SK-N-SH (cell line): ENCODE measurements around the gene PNP. TPM values are rescaled to one million over a fixed set of nuclear protein-coding genes. Genes with fewer than 3 reads are reported as not detected.

ENCODE experiments used
- CTCF ChIA-PET: fragments of 300-600, 350-600 bp; formaldehyde crosslinking; extraction: SDS; loops from one replicate; lab custom pipeline; 2021; lab: Yijun Ruan, JAX
- POLR2A ChIA-PET: fragments of 350-600 bp; sonication (Branson Sonifier 250); formaldehyde crosslinking; extraction: SDS; loops from one replicate; lab custom pipeline; 2020; ENCODE audit warnings: antibody characterized with exemption, inconsistent platforms; lab: Yijun Ruan, JAX
- DNase-seq: peaks from one replicate; pipeline ENCODE4 v3.0.0; 2012
- H2AFZ ChIP-seq: fragments of 200-600 bp; sonication (generic); 2 replicates; pipeline ENCODE4 v1.8.1; 2016; ENCODE audit warnings: antibody characterized with exemption, mild to moderate bottlenecking, low read depth
- H3F3A ChIP-seq: fragments of 200-600 bp; sonication (generic); replicated peaks from 2 replicates; pipeline ENCODE3; 2016; ENCODE audit warnings: antibody characterized with exemption, mild to moderate bottlenecking; ENCODE audit not compliant: insufficient read depth
- H3K27ac ChIP-seq, 2 experiments: fragments of 200-500 bp in 1 of 2; fragments of 200-600 bp in 1 of 2; sonication (Bioruptor generic) in 1 of 2; sonication (generic), shearing (Covaris generic) in 1 of 2; 2 replicates each; pipeline versions ENCODE4 v1.5.1 to v1.6.1; 2014 to 2016; ENCODE audit warnings: low read depth in 2 of 2, inconsistent platforms in 1 of 2, low read length in 1 of 2, mild to moderate bottlenecking in 1 of 2, mixed read lengths in 1 of 2
- H3K27me3 ChIP-seq: fragments of 200-600 bp; sonication (generic), shearing (Covaris generic); 2 replicates; pipeline ENCODE4 v1.6.1; 2016; ENCODE audit warnings: mixed run types; ENCODE audit not compliant: insufficient read depth
- H3K36me3 ChIP-seq, 2 experiments: fragments of 200-500 bp in 1 of 2; fragments of 200-600 bp in 1 of 2; sonication (Bioruptor generic) in 1 of 2; sonication (generic) in 1 of 2; replicated peaks in 1 of 2; 2 replicates each; pipeline versions ENCODE3 to v1.5.1; 2014 to 2016; ENCODE audit warnings: low read length in 1 of 2, mild to moderate bottlenecking in 1 of 2; ENCODE audit not compliant: insufficient read depth in 2 of 2, control insufficient read depth in 1 of 2
- H3K4me1 ChIP-seq, 2 experiments: fragments of 200-500 bp in 1 of 2; fragments of 200-600 bp in 1 of 2; sonication (Bioruptor generic) in 1 of 2; sonication (generic), shearing (Covaris generic) in 1 of 2; 2 replicates each; pipeline versions ENCODE4 v1.5.1 to v1.6.1; 2014 to 2016; ENCODE audit warnings: low read depth in 1 of 2, low read length in 1 of 2, mixed run types in 1 of 2; ENCODE audit not compliant: insufficient read depth in 2 of 2, control insufficient read depth in 1 of 2
- H3K4me2 ChIP-seq: fragments of 200-600 bp; sonication (generic), shearing (Covaris generic); 2 replicates; pipeline ENCODE4 v1.6.1; 2017; ENCODE audit warnings: mixed run types
- H3K4me3 ChIP-seq, 2 experiments: fragments of 200-500 bp in 1 of 2; fragments of 200-600 bp in 1 of 2; sonication (Bioruptor generic) in 1 of 2; sonication (generic), shearing (Covaris generic) in 1 of 2; 2 replicates each; pipeline versions ENCODE4 v1.5.1 to v1.8.1; 2014 to 2016; ENCODE audit warnings: low read depth in 2 of 2, inconsistent platforms in 1 of 2, low read length in 1 of 2, mild to moderate bottlenecking in 1 of 2, mixed read lengths in 1 of 2, moderate library complexity in 1 of 2
- H3K79me2 ChIP-seq: fragments of 200-600 bp; sonication (generic); 2 replicates; pipeline ENCODE4 v1.8.1; 2017; ENCODE audit warnings: mild to moderate bottlenecking; ENCODE audit not compliant: insufficient read depth
- H3K9ac ChIP-seq: fragments of 200-600 bp; sonication (generic); 2 replicates; pipeline ENCODE4 v1.6.1; 2017; ENCODE audit warnings: mixed run types
- H3K9me2 ChIP-seq: fragments of 200-600 bp; sonication (generic); 2 replicates; pipeline ENCODE4 v1.6.1; 2017; ENCODE audit warnings: mixed run types
- H3K9me3 ChIP-seq: fragments of 200-600 bp; sonication (generic); 2 replicates; pipeline ENCODE4 v1.6.1; 2017; ENCODE audit warnings: mixed run types, mild to moderate bottlenecking, moderate library complexity
- H4K20me1 ChIP-seq: fragments of 200-600 bp; sonication (generic); 2 replicates; pipeline ENCODE4 v1.6.1; 2017; ENCODE audit warnings: mild to moderate bottlenecking, mixed run types; ENCODE audit not compliant: insufficient read depth
- CHD2 ChIP-seq: fragments of 150-350 bp; IDR thresholded peaks from 2 replicates; pipeline ENCODE4 v1.6.1; 2018; ENCODE audit warnings: low read length; ENCODE audit not compliant: partially characterized antibody
- CTCF ChIP-seq: fragments of 200-600 bp; sonication (generic); IDR thresholded peaks from 2 replicates; pipeline ENCODE4 v1.6.1; 2017; ENCODE audit warnings: antibody characterized with exemption, mild to moderate bottlenecking, moderate library complexity
- ELF1 ChIP-seq: IDR thresholded peaks from 2 replicates; pipeline ENCODE4 v1.4.0; 2012
- EP300 ChIP-seq, 2 experiments: IDR thresholded peaks; 2 replicates each; pipeline versions ENCODE4 v1.4.0 to v1.6.1; 2012; ENCODE audit warnings: borderline replicate concordance in 1 of 2, low read depth in 1 of 2, low read length in 1 of 2
- FOSL2 ChIP-seq: IDR thresholded peaks from 2 replicates; pipeline ENCODE4 v1.4.0; 2012; ENCODE audit warnings: low read depth, mild to moderate bottlenecking, moderate library complexity, borderline replicate concordance
- FOXJ3 ChIP-seq: sonication (generic); formaldehyde crosslinking; IDR thresholded peaks from 2 replicates; pipeline ENCODE4 v1.5.1; 2020; ENCODE audit warnings: mild to moderate bottlenecking, missing genetic modification reagents
- FOXM1 ChIP-seq: IDR thresholded peaks from 2 replicates; pipeline ENCODE4 v1.4.0; 2012; ENCODE audit warnings: low read depth, mild to moderate bottlenecking
- GABPA ChIP-seq: IDR thresholded peaks from 2 replicates; pipeline ENCODE4 v1.4.0; 2012; ENCODE audit warnings: low read depth, mild to moderate bottlenecking
- GATA2 ChIP-seq: sonication (generic); formaldehyde crosslinking; IDR thresholded peaks from 2 replicates; pipeline ENCODE4 v1.5.0; 2020; ENCODE audit warnings: mild to moderate bottlenecking, missing genetic modification reagents
- IRF3 ChIP-seq: fragments of 150-350 bp; IDR thresholded peaks from 2 replicates; pipeline ENCODE4 v1.6.1; 2016; ENCODE audit warnings: mild to moderate bottlenecking, low read depth, low read length
- JUND ChIP-seq: IDR thresholded peaks from 2 replicates; pipeline ENCODE4 v1.4.0; 2012
- MAX ChIP-seq: IDR thresholded peaks from 2 replicates; pipeline ENCODE4 v1.4.0; 2012; ENCODE audit warnings: low read depth
- MEF2A ChIP-seq: IDR thresholded peaks from 2 replicates; pipeline ENCODE4 v1.4.0; 2012; ENCODE audit warnings: low read depth, borderline replicate concordance
- MXI1 ChIP-seq: IDR thresholded peaks from 2 replicates; pipeline ENCODE4 v1.6.1; 2012; ENCODE audit warnings: mild to moderate bottlenecking, low read depth, low read length, improper control_type of control experiment
- NFIC ChIP-seq: IDR thresholded peaks from 2 replicates; pipeline ENCODE4 v1.4.0; 2012; ENCODE audit warnings: borderline replicate concordance
- NRF1 ChIP-seq: IDR thresholded peaks from 2 replicates; pipeline ENCODE4 v1.6.1; 2012; ENCODE audit warnings: low read depth, mild to moderate bottlenecking, low read length
- PBX3 ChIP-seq: IDR thresholded peaks from 2 replicates; pipeline ENCODE4; 2012
- POLR2AphosphoS5 ChIP-seq: IDR thresholded peaks from 2 replicates; pipeline ENCODE4 v1.6.1; 2012; ENCODE audit warnings: low read depth, low read length
- RCOR1 ChIP-seq: fragments of 150-350 bp; IDR thresholded peaks from 2 replicates; pipeline ENCODE4 v1.6.1; 2017; ENCODE audit warnings: antibody characterized with exemption, low read length
- RFX5 ChIP-seq: IDR thresholded peaks from 2 replicates; pipeline ENCODE4 v1.6.1; 2012; ENCODE audit warnings: mild to moderate bottlenecking, improper control_type of control experiment, low read length
- RXRA ChIP-seq: IDR thresholded peaks from 2 replicates; pipeline ENCODE4 v1.4.0; 2012; ENCODE audit warnings: low read depth, mild to moderate bottlenecking, borderline replicate concordance
- SIN3A ChIP-seq: IDR thresholded peaks from 2 replicates; pipeline ENCODE4 v1.6.1; 2012; ENCODE audit warnings: low read depth, mild to moderate bottlenecking, low read length, moderate library complexity, borderline replicate concordance
- SMC3 ChIP-seq: IDR thresholded peaks from 2 replicates; pipeline ENCODE4 v1.6.1; 2012; ENCODE audit warnings: low read depth, low read length, improper control_type of control experiment
- TAF1 ChIP-seq: IDR thresholded peaks from 2 replicates; pipeline ENCODE4 v1.6.1; 2012; ENCODE audit warnings: low read depth, mild to moderate bottlenecking, low read length, moderate library complexity, borderline replicate concordance
- TCF12 ChIP-seq: IDR thresholded peaks from 2 replicates; pipeline ENCODE4 v1.4.0; 2012
- USF1 ChIP-seq: IDR thresholded peaks from 2 replicates; pipeline ENCODE4 v1.4.0; 2012; ENCODE audit warnings: low read depth, borderline replicate concordance
- USF2 ChIP-seq: fragments of 150-350 bp; IDR thresholded peaks from 2 replicates; pipeline ENCODE4 v1.6.1; 2017; ENCODE audit warnings: antibody characterized with exemption, low read length, low read depth, borderline replicate concordance
- YY1 ChIP-seq: IDR thresholded peaks from 2 replicates; pipeline ENCODE4 v1.4.0; 2012; ENCODE audit warnings: low read depth, mild to moderate bottlenecking
- WGBS: methylation state at CpG from one replicate; pipeline ENCODE4 v1.1.6; 2017; ENCODE audit warnings: low lambda C conversion rate; 5-methylcytosine and 5-hydroxymethylcytosine counted together
- polyA plus RNA-seq, 3 experiments: library from polyadenylated mRNA; depleted of rRNA; stranded (reverse); fragments of >200 nt; gene quantifications; 2 replicates each; pipeline ENCODE4 v1.2.3, GENCODE V29; 2012

The PNP gene
- polyA plus RNA-seq, 1 of the 3 experiments (the other 2 are of a cell fraction): 29.8 TPM

GRCh38 chr14:20461225-20462141 is 7.7 kb upstream of the PNP start, which contains the start of gene PIP4P1:
TSS of gene PIP4P1 (minus strand) at chr14:20461434. CDS start at chr14:20461325, 109 bp downstream.
- CTCF ChIA-PET: interaction anchor here (0.5 to 1.5 kb wide), 4 partner anchors 45 to 643 kb away, joined by 3 read pairs; no protein-coding TSS in a partner anchor
- no peaks in the 10 kb centered on the region for H3K9me3 ChIP-seq
- H3K27me3 ChIP-seq: no peaks in the 10 kb centered on the region; the same call in 1 of the 2 replicates
- H3F3A ChIP-seq: peaks cover 13% of the 10 kb centered on the region
- H3K79me2 ChIP-seq: peaks cover 33% of the 10 kb centered on the region
- WGBS: under 1% methylated on average over 26 of the region's 67 CpGs
- TF ChIP-seq RXRA (no peak), TCF12 (peak; percentile 59; the same call in 1 of the 2 replicates), RFX5 (peak; percentile 86), NRF1 (peak; percentile 80), JUND (no peak), SMC3 (no peak), MAX (peak; percentile 97), MXI1 (peak; percentile 89), SIN3A (peak; percentile 11; the same call in 1 of the 2 replicates), NFIC (no peak), IRF3 (peak; percentile 70), MEF2A (no peak), YY1 (peak; percentile 42; the same call in 1 of the 2 replicates), GABPA (no peak), TAF1 (peak; percentile 56; the same call in 1 of the 2 replicates), ELF1 (peak; percentile 79; the same call in 1 of the 2 replicates), GATA2 (CRISPR knock-in tag) (no peak), PBX3 (peak; percentile 64), FOXM1 (peak; percentile 57; the same call in 1 of the 2 replicates), CHD2 (peak; percentile 88), CTCF (no peak), FOSL2 (no peak), POLR2AphosphoS5 (peak; percentile 81), USF1 (peak; percentile 99), FOXJ3 (CRISPR knock-in tag) (no peak), RCOR1 (peak; percentile 26; the same call in 1 of the 2 replicates), EP300 (IDR thresholded peaks at IDR 0.05; ENCODE audit: borderline replicate concordance in 1 of 2, low read depth in 1 of 2, low read length in 1 of 2) (peak in 1 of 2 experiments; percentile 41; a peak in 1 of 4 replicates), USF2 (peak; percentile 99)
- peak within 1 kb of the TSS; percentile 81 to 92 for H3K4me3 ChIP-seq
- peak within 1 kb of the TSS; percentile 86 for H2AFZ ChIP-seq
- H3K36me3 ChIP-seq: peaks cover 35 to 36% of the 10 kb centered on the region in 2 experiments
- peaks cover 9 to 19% of the 10 kb centered on the region in 2 experiments; a peak in 3 of 4 replicates for H3K4me1 ChIP-seq
- peak within 1 kb of the TSS; percentile 85 for H3K9ac ChIP-seq
- H3K9me2 ChIP-seq: no peaks in the 10 kb centered on the region
- peak within 1 kb of the TSS; percentile 90 for H3K4me2 ChIP-seq
- POLR2A ChIA-PET: interaction anchor here (1.1 to 1.7 kb wide), 3 partner anchors 9 to 118 kb away, joined by 4 to 14 read pairs (median 10); partner anchors contain the start of genes PARP2, PNP and TEP1
- H3K27ac ChIP-seq: peak within 1 kb of the TSS; percentile 67 to 82
- H4K20me1 ChIP-seq: no peaks in the 10 kb centered on the region
- DNase-seq: peak; percentile 92
